HG02840 (cell line): ENCODE results near the gene ADIPOR2.

ENCODE experiments used
- ATAC-seq: cut with Tn5 transposase; IDR thresholded peaks from one replicate; pipeline ENCODE4 v1.9.1; 2021; ENCODE audit warnings: mild to moderate bottlenecking, moderate library complexity, moderate number of reproducible peaks; ENCODE audit not compliant: unreplicated experiment, low FRiP score

ADIPOR2 gene

GRCh38 chr12:1796515-1797010 lies 105.7 kb downstream of the ADIPOR2 start:
- ATAC-seq = peak; percentile 22

- no peak for ATAC-seq
Observed at GRCh38 chr12:1797011-1797901, 106.4 kb downstream of the ADIPOR2 start.

GRCh38 chr12:1797991-1798640 lies 107.2 kb downstream of the ADIPOR2 start:
- no peak for ATAC-seq

GRCh38 chr12:1798641-1799020 lies 107.8 kb downstream of the ADIPOR2 start:
- ATAC-seq = no peak

- ATAC-seq = no peak
Observed at GRCh38 chr12:1799051-1799881, 108.4 kb downstream of the ADIPOR2 start.

GRCh38 chr12:1799882-1800400 lies 109.1 kb downstream of the ADIPOR2 start:
- no peak for ATAC-seq

GRCh38 chr12:1800401-1801302 lies 109.8 kb downstream of the ADIPOR2 start:
- no peak for ATAC-seq

- ATAC-seq = no peak
Observed at GRCh38 chr12:1801303-1801975, 110.6 kb downstream of the ADIPOR2 start.

- ATAC-seq = no peak
Observed at GRCh38 chr12:1803736-1804135, 112.9 kb downstream of the ADIPOR2 start.

- peak; percentile 60 for ATAC-seq
Observed at GRCh38 chr12:1804545-1805332, 113.9 kb downstream of the ADIPOR2 start.

- ATAC-seq = no peak
Observed at GRCh38 chr12:1805441-1806081, 114.7 kb downstream of the ADIPOR2 start.

- no peak for ATAC-seq
Observed at GRCh38 chr12:1806301-1807086, 115.6 kb downstream of the ADIPOR2 start.

- ATAC-seq = no peak
Observed at GRCh38 chr12:1807087-1807860, 116.4 kb downstream of the ADIPOR2 start.

GRCh38 chr12:1808036-1808797 lies 117.3 kb downstream of the ADIPOR2 start:
- no peak for ATAC-seq

GRCh38 chr12:1808798-1809480 lies 118.1 kb downstream of the ADIPOR2 start:
- ATAC-seq = no peak
